Measurements from ENCODE around the gene CYTH1. TPM values are rescaled to one million over a fixed set of nuclear protein-coding genes. Genes with fewer than 3 reads are reported as not detected.

The CYTH1 gene
- total RNA-seq, 4 donors from 2014 or later: 42.1 to 86.7 (median 67.5) TPM

- DNase-seq: no peak
- Histone ChIP-seq H3K4me1 (peaks cover 12 to 44% (median 18%) of the 10 kb centered on the region in 3 donors), H3K36me3 (no peaks in the 10 kb centered on the region), H3K9me3 (no peaks in the 10 kb centered on the region), H3K27ac (peak overlapping the region in 3 of 4 donors; percentile 10 to 63 (median 23)), H3K4me3 (no peak overlapping the region), H3K27me3 (no peaks in the 10 kb centered on the region)
- WGBS, 2 donors: 41 to 51% methylated on average over 13 to 19 of the region's 19 CpGs
- TF ChIP-seq POLR2A (IDR thresholded peaks at IDR 0.05): no peak
- TF ChIP-seq, protein P1, sequence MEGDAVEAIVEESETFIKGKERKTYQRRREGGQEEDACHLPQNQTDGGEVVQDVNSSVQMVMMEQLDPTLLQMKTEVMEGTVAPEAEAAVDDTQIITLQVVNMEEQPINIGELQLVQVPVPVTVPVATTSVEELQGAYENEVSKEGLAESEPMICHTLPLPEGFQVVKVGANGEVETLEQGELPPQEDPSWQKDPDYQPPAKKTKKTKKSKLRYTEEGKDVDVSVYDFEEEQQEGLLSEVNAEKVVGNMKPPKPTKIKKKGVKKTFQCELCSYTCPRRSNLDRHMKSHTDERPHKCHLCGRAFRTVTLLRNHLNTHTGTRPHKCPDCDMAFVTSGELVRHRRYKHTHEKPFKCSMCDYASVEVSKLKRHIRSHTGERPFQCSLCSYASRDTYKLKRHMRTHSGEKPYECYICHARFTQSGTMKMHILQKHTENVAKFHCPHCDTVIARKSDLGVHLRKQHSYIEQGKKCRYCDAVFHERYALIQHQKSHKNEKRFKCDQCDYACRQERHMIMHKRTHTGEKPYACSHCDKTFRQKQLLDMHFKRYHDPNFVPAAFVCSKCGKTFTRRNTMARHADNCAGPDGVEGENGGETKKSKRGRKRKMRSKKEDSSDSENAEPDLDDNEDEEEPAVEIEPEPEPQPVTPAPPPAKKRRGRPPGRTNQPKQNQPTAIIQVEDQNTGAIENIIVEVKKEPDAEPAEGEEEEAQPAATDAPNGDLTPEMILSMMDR (IDR thresholded peaks at IDR 0.05): no peak
- intact Hi-C loops (cut with DNase I): no loop called here
Measured at GRCh38 chr17:78665952-78666920, 115.8 kb downstream of the CYTH1 start.

DNA sequence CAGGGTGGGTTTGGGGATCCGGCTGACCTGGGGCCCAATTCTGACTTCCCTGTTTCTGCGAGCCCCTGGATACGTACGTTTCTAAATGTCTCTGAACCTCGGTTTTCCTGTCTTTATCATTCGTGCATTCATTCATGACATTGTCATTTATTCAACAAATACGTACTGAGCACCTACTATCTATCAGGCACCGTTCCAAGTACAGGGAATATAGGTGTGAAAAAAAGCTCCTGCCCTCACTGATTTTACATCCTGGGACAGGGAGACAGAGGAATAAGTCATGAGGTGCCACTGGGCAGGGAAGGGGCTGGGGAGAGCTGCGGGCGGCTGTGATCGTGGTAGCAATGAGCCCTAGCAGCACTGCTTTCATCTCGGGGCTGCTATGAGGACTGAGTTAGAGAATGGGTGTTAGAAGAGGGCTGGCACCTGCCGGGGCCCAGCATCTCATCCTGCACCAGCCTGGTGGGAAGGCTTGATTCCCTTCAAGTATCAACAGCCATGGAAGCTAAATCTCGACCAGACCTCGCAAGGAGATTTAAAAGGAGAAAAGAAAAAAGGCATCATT, 116.6 kb downstream of the CYTH1 start:
- 56 to 70% methylated on average over 15 of the region's 15 CpGs for WGBS, 2 donors
- intact Hi-C loops (cut with DNase I): no loop called here

GRCh38 chr17:78664476-78665386, 117.3 kb downstream of the CYTH1 start:
- Histone ChIP-seq H3K27me3 (no peaks in the 10 kb centered on the region), H3K36me3 (no peaks in the 10 kb centered on the region), H3K4me1 (peaks cover 12 to 38% (median 14%) of the 10 kb centered on the region in 3 donors), H3K9me3 (no peaks in the 10 kb centered on the region), H3K27ac (peak overlapping the region in 1 of 4 donors; percentile 63), H3K4me3 (no peak overlapping the region)
- 69% methylated on average over 10 to 12 of the region's 24 CpGs for WGBS, 2 donors
- no peak for DNase-seq
- TF ChIP-seq, protein P1 (IDR thresholded peaks at IDR 0.05): no peak
- no peak for TF ChIP-seq POLR2A (IDR thresholded peaks at IDR 0.05)
- intact Hi-C loops (cut with DNase I): no loop called here

More for the DNA sequence above, 116.6 kb downstream of the CYTH1 start:
- Histone ChIP-seq H3K27me3 (no peaks in the 10 kb centered on the region), H3K4me3 (no peak overlapping the region), H3K9me3 (no peaks in the 10 kb centered on the region), H3K4me1 (peaks cover 12 to 45% (median 17%) of the 10 kb centered on the region in 3 donors), H3K27ac (peak overlapping the region in 3 of 4 donors; percentile 10 to 63 (median 23)), H3K36me3 (no peaks in the 10 kb centered on the region)
- no peak for DNase-seq
- TF ChIP-seq, protein P1 (IDR thresholded peaks at IDR 0.05): no peak
- TF ChIP-seq POLR2A (IDR thresholded peaks at IDR 0.05): no peak

GRCh38 chr17:78661093-78661770, 120.8 kb downstream of the CYTH1 start:
- Histone ChIP-seq H3K27ac (no peak overlapping the region), H3K36me3 (no peaks in the 10 kb centered on the region), H3K9me3 (no peaks in the 10 kb centered on the region), H3K4me1 (peaks cover 8 to 27% (median 9%) of the 10 kb centered on the region in 3 donors), H3K27me3 (no peaks in the 10 kb centered on the region), H3K4me3 (no peak overlapping the region)
- TF ChIP-seq, protein P1 (IDR thresholded peaks at IDR 0.05): no peak
- TF ChIP-seq POLR2A (IDR thresholded peaks at IDR 0.05): no peak
- WGBS, 2 donors: 39 to 63% methylated on average over 13 to 16 of the region's 17 CpGs
- no peak for DNase-seq
- intact Hi-C loops (cut with DNase I): no loop called here
